Measurements from ENCODE around the gene AMDHD1.

AMDHD1 gene

DNA sequence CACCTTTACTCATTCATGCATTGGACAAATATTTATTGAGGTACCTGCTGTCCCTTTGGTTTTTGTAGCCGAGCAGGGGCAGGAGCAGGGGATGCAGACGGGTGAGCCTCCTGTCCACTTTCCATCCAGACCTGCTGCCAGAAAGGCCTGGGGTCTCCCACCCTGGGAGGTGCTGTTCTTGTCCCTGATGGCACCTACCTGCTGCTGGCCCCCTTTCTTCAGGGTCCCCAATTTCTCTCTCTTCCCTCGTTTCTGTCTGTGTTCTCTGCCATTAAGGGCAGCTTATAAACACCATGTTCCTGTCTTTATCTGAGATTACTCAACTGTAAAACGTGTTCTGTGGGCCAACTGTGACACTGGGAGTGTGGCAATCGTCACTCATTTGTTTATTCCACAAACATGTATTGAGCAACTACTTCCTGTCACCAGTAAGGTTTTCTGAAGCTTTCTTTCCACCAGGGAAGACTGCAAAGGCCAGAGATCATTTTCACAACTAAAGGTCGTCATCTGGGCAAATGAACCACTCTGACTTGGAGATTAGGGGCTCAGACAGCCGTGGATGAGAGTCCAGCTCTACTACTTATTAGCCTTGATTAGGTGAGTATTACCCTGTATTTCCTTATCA is 53.0 kb downstream of the AMDHD1 start, which contains the start of gene HAL:
HAL (minus strand) TSS at position 311 of the 625 bp plus-strand sequence. CDS start 434 bp downstream, outside the sequence.
- DNase-seq: no peak

DNA sequence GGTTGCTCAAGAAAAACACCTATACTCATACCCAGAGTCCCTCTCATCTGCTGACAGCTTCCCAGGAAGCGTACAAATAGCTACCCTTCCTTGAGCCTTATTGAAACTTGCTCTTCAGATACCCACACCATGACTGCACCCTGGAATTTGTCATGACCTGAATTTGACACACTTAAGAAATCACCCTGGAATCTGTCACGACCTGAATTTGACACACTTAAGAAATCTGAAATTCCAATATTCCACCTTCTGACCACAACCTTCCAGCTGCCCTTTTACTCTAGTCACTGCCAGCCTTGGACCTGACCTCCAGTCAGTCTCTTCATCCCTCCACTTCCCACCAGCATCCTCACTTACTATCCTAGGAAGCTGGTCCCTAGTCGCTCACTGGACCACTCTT is 54.1 kb downstream of the AMDHD1 start:
- DNase-seq: no peak

DNA sequence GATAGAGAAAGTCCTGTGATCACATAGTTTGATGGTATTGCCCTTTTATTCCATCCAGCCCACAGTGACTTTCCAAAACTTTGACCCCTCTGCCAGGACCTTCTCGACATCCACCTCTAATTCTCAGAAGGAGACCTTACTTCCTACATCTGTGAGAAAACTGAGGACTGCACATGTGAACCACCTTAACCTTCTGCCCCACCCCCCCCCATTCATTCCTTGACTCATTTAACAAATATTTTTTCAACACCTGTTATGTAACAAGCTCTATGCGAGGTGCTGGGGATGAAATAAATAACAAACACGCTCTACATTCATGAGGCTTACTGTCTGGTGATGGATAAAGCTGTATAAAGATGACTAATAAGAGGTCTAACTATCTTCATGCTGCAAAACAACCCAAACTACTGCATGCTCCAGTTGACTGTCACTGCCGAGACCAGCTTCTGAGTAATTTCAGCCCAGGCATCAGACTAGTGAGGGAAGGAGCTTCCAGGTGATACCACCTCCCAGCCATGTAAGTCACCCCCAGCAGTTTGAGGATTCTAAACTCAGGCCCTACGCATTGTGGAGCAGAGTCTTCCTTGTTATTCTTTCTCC is 54.9 kb downstream of the AMDHD1 start:
- DNase-seq: no peak

DNA sequence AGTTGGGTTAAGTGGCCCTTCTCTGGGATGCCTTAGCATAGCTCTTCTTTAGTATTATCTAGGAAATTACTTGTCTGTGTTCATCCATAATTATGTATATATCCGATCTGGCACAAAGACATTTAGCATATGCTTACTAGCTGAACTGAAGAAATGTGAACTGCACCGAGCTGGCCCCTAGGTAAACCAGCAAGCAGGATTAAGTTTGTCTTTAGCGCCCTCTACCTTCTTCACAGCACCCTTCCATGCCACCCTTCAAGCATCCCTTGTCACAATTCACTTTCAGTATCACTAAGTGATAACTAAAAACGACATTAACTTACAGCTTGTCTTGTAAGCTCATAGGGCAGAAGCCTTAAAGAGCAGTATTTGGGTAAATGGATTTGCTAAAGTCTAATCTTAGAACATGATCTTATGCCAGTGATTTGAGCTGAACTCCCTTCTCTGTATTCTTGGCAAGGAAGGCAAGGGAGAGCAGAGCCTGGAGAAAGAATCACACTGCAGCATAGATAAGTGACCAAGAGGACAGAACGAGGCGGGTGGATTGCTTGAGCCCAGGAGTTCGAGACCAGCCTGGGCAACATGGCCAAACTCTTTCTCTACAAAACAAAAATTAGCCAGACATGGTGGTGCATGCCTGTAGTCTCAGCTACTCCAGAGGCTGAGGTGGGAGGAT is 55.6 kb downstream of the AMDHD1 start:
- DNase-seq: peak; percentile 14

DNA sequence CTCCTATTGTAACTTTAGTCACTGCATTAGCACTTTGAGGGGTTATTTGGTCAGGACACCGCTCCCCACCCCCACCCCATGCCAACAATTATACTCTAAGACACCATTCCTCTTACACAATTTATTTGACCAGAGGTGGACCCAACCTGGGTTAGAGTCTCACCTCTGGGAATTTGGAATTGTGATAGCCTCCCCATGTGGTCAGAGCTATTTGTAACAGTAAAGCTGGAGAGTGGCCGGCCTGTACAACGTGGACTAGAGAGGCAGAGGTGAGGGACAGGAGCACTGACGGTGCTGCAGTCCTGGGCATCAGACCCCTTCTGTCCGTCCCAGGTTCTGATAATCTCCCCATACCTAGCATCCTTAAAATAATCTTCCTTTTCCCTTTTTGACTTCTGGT is 56.4 kb downstream of the AMDHD1 start:
- DNase-seq: no peak

DNA sequence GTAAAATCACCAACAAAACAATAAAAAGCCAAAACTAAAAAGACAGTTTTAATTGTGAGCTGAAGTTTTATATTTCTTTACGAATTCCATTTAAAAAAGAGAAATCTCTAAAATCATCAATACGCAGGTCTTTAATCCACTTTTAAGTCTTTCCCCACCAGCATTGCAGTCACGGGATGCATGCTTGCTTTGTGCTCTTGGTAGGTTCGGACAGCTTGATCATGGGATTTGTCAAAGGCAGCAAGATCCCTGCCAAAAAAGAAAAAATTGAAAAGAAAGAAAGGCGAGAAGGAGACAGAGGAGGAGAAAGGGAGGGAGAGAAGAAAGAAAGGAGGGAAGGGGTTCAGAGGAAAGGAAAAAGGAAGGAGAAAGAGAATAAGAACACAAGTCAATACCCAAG is 57.7 kb downstream of the AMDHD1 start:
- DNase-seq: no peak

DNA sequence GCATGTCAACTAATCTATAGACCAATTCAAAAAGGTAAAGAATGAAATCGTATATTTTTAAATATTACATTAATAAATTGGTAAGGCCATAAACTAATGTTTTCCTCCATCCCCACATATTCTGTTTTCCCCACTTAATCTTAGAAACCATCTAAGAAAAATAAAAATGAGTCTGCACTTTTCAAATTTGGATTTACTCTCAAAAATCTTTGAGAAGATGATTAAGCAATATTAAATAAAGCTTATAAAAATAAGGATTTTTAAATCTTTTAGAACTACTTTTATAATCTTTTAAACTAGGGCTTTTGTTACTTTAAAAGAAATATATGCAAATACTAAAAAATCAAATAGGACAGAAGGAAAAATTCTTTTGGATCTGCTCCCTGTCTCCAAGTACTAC is 63.6 kb downstream of the AMDHD1 start:
- DNase-seq: no peak

DNA sequence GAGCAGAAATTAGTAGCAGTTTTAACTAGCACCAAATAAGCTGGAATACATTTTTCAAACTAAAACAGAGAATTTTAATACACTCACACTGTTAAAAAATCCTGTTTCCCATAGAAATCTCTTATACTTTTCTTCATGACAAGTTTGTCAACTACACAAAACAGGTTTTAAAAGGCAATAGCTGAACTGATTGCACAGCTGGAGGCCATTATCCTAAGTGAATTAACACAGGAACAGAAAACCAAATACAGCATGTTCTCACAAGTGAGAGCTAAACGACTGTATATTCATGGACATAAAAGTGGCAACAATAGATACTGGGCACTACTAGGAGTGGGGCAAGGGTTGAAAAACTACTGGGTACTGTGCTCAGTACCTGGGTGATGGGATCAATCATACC is 64.6 kb downstream of the AMDHD1 start:
- DNase-seq: no peak

DNA sequence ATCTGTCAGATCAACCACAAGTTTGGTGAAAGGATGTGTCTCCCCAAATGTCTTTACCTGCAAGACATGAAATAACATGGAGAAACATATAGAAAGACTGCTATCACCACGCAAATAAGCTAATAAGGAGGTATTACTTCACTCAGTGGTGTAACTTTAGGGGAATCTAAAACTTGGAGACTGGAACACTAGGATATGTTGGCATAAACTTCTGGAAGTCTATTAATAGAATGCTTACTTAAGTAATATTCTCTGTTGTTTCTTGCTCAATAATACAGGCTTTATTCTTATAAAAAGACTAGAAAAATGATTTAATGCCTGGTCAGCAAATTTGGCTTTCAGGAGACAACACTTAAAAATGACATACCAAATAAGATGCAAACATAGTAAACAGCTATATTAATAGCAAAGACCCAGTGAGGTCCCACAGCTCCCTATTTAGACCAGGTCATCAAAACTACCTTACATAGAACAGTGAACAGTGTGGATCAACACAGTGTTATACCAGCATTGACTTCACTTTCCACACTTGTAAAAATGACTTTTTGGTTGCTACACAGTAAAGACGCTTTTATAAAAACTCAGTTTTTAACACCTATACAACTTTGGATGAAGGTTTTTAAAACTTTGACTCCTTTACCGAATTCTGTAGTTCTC is 71.9 kb downstream of the AMDHD1 start:
- DNase-seq: no peak

DNA sequence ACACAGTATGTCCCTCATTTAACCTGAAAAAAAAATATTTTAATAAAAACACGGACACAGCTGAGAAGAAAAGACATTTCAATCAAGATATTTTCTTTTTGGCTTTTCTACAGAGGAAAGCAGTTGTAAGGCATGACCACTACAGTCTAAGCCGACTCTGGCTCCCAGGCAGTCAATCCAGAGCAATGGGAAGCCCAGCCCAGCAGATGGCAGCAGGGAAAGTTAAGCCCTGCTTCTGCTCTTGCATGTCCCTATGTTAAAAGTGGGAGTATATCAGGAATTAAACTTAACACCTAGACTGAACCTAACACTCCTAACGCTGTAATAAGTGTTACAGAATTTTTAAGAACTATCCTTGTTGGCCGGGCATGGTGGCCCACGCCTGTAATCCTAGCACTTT is 72.5 kb downstream of the AMDHD1 start:
- DNase-seq: no peak

Data from stimulated activated CD4-positive, alpha-beta T cell treated with anti-CD3 and anti-CD28 coated beads, Interleukin-4, amount 100 ng/mL, for 1 hour (primary cell).